Fibroblast of villous mesenchyme (primary cell): Measurements from ENCODE around the gene CDNF. TPM values are rescaled to one million over a fixed set of nuclear protein-coding genes. Genes with fewer than 3 reads are reported as not detected.

Experiments
- DNase-seq: peaks from one replicate; pipeline ENCODE4 v3.0.0-alpha.2; 2010; ENCODE audit warnings: low read depth
- H3K4me3 ChIP-seq: 2 replicates; pipeline ENCODE4 v1.5.1; 2011; ENCODE audit warnings: low read depth, mild to moderate bottlenecking, low read length
- total RNA-seq: library from RNA; depleted of rRNA; stranded (reverse); fragments of >200 nt; gene quantifications from 2 replicates; pipeline ENCODE4 v1.2.3, GENCODE V29; 2012
- TF ChIP-seq, protein P1 (sequence below): IDR thresholded peaks from 2 replicates; pipeline ENCODE4 v1.5.1; 2012; ENCODE audit warnings: low read depth, mild to moderate bottlenecking, low read length; ENCODE audit not compliant: insufficient read depth

The CDNF gene
- total RNA-seq, 1 donor: 0.43 TPM

DNA sequence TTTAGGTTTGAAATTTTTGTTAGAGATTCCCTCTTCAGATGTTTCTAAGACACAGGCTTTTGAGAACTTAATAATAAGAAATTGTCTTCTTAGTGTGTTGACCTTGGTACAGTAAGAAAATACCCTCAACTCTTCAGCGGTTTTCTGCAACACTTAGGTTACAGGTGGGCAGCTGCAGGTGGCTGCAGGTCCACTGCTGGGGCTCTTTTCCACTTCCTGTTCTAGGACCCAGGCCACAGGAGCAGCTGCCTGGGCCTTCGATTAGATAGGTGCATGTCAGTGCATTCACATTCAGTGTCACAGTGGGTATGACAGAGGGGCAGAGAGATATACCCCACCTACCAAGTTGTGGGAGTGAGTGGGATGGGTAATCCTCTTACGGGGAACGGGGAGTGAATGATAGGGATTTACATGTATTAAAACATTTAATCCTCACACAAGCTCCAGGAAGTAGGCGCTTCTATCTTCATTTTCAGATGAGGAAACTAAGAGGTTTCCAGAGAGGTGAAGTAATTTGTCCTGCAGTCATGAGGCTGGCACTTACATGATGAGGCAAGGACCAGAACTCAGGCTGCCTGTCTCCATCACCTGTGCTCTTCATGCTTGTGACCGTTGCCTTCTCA, 20.6 kb upstream of the CDNF start:
- no peak for DNase-seq
- TF ChIP-seq, protein P1, sequence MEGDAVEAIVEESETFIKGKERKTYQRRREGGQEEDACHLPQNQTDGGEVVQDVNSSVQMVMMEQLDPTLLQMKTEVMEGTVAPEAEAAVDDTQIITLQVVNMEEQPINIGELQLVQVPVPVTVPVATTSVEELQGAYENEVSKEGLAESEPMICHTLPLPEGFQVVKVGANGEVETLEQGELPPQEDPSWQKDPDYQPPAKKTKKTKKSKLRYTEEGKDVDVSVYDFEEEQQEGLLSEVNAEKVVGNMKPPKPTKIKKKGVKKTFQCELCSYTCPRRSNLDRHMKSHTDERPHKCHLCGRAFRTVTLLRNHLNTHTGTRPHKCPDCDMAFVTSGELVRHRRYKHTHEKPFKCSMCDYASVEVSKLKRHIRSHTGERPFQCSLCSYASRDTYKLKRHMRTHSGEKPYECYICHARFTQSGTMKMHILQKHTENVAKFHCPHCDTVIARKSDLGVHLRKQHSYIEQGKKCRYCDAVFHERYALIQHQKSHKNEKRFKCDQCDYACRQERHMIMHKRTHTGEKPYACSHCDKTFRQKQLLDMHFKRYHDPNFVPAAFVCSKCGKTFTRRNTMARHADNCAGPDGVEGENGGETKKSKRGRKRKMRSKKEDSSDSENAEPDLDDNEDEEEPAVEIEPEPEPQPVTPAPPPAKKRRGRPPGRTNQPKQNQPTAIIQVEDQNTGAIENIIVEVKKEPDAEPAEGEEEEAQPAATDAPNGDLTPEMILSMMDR: no peak

DNA sequence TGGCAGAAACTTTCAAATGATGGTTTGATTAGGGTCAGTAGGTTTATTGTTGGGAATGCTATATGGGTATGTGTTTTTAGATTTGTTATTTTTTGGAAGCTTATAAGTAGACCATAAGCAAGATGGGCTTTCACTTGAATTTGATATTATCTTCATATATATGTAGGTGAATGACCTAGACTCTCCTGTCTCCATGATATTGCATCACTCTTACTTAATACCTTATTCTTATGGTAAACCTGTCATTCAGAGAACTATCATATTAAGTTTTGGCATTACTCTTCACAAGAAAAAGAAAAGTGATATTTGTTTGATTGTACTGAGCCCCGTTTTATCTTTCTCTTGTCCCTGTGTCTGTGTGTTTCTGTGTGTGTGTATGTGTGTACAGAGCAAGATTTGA, 17.6 kb upstream of the CDNF start:
- no peak overlapping the region for H3K4me3 ChIP-seq
- TF ChIP-seq, protein P1: no peak
- no peak for DNase-seq

More for the DNA sequence above, 20.6 kb upstream of the CDNF start:
- no peak overlapping the region for H3K4me3 ChIP-seq

DNA sequence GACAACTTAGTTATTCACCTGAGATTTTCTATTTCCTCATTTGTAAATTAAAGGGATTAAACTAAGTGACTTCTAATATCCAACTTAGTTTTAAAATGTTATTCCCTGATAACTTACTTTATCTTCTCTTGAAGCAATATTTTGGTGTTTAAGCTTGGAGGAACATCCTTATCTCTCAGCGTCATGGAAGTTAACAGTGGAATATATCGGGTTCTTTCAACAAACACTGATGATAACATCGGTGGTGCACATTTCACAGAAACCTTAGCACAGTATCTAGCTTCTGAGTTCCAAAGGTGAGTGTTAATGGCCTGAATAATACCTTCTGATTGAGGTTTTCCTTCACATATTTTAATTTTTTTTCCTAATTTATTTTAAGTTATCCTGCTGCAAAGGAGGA, 14.4 kb upstream of the CDNF start:
- TF ChIP-seq, protein P1: no peak
- H3K4me3 ChIP-seq: no peak overlapping the region
- DNase-seq: peak; percentile 31

DNA sequence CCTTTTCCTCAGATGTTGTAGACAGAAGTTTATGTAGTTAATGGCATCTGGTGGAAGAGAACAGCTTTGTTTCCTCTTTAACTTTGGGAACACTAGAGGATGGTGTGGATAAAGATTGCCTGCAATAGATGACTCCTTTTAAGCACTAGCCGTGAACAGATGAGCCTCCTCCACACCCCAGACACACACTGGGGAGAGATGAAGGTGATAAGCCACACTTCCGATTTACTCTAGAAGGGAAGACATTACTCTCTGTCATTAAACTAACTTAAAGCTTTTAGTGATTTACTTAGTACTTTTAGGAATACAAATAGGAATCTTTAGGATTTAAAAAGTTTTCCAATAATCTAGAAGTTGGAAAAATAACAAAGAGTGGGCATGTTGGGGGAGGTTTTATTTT, 7.1 kb upstream of the CDNF start:
- TF ChIP-seq, protein P1: no peak
- no peak for DNase-seq
- H3K4me3 ChIP-seq: no peak overlapping the region

DNA sequence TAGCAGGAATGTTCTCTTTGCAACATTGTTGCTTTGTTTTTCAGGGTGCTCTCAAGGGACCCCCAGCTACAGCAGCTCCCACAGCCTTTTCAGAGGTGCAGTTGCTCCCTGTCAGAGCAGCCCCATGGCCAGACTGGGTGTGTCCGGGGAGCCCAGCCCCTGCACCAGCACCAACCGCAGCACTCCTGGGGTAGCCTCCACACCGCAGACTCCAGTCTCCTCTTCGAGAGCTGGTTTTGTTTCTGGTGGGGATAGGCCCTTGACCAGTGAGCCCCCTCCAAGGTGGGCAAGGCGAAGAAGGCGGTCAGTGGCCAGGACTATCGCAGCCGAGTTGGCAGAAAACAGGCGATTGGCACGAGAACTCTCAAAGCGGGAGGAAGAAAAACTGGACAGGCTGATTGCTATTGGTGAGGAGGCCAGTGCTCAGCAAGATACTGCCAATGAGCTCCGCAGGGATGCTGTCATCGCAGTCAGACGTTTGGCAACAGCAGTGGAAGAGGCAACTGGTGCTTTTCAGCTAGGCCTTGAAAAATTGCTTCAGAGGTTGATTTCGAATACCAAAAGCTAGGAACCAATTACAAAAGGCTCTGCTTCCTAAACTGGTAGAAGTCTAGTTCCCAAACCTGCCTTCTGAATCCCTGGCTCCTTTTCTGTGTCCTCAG, 5.6 kb upstream of the CDNF start:
- H3K4me3 ChIP-seq: no peak overlapping the region
- TF ChIP-seq, protein P1: no peak
- DNase-seq: no peak

DNA sequence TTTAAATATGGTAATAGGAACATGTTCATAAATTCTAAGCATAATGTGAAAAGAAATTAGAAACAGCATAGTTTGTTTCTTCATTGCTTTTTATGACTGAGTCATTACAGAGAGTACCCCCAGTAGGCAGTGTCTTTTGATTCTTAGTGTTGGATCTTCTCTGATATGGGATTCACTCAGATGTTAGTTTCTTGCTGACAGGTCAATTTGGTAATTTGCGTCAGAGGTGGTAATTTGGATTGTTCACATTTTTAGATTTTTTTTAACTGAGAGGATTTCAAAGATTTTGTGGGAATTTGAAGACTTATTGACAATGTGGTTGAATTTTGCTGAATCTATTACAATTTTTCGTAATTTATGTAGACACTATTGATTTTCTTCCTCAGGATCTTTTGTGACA, 2.3 kb upstream of the CDNF start:
- H3K4me3 ChIP-seq: no peak overlapping the region
- no peak for DNase-seq
- TF ChIP-seq, protein P1: no peak
